SK-N-MC (cell line): ENCODE results near the gene COG1.

Experiments used
- EZH2 ChIP-seq: fragments of 200-600 bp; sonication (generic); IDR thresholded peaks from one replicate; pipeline ENCODE4 v1.6.1; 2017; ENCODE audit warnings: antibody characterized with exemption
- POLR2AphosphoS5 ChIP-seq: IDR thresholded peaks from 2 replicates; pipeline ENCODE4 v1.6.1; 2012; ENCODE audit warnings: mild to moderate bottlenecking, low read depth, low read length, borderline replicate concordance

DNA sequence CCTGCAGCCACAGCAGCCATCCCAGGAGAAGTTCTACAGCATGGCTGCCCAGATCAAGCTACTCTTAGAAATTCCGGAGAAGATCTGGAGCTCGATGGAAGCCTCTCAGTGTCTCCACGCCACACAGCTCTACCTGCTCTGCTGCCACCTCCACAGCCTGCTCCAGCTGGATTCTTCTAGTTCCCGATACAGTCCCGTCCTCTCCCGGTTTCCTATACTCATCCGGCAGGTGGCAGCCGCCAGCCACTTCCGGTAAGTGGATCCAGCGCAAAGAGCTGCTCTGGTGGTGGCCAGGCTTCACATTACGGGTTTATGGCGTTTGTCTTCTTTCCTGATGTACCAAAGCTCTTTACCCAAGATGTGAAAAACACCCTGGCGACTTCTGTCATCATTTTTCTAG is 3.6 kb downstream of the COG1 start:
- TF ChIP-seq EZH2: no peak
- no peak for TF ChIP-seq POLR2AphosphoS5
